ENCODE data around the gene PSENEN.
"Not testable (repeated sequence)": the region's sequence is repeated elsewhere in the genome, so short reads cannot be mapped to it uniquely, and the experiment has no call there.

The PSENEN gene

DNA sequence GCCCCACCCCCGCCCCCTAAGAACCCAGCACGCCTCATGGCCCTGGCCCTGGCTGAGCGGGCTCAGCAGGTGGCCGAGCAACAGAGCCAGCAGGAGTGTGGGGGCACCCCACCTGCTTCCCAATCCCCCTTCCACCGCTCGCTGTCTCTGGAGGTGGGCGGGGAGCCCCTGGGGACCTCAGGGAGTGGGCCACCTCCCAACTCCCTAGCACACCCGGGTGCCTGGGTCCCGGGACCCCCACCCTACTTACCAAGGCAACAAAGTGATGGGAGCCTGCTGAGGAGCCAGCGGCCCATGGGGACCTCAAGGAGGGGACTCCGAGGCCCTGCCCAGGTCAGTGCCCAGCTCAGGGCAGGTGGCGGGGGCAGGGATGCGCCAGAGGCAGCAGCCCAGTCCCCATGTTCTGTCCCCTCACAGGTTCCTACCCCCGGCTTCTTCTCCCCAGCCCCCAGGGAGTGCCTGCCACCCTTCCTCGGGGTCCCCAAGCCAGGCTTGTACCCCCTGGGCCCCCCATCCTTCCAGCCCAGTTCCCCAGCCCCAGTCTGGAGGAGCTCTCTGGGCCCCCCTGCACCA, 41.9 kb downstream of the PSENEN start:
- DNase-seq (ENCODE audit: low read depth in 1 of 2, low spot score in 1 of 2): no peak

DNA sequence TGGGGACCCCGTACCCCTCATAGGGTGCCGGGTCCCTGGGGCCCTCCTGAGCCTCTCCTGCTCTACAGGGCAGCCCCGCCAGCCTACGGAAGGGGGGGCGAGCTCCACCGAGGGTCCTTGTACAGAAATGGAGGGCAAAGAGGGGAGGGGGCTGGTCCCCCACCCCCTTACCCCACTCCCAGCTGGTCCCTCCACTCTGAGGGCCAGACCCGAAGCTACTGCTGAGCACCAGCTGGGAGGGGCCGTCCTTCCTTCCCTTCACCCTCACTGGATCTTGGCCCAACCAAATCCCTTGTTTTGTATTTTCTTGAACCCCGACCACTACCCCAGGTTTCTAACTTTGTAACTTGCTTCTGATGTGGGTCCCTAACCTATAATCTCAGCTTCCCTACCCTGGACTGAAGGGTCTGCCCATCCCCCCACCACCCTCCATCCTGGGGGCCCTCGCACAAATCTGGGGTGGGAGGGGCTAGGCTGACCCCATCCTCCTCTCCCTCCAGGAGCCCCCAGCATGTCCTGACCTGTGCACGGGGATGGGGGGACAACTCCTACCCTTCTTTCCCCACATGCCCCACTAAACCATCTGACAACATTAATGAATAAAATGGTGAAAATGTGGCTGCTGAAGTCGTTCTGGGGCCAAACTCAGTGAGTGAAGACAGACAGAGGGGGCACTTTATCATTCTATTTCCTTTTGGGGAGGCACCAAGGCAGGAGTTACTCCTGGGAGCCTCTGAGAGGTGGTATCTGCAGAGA, 42.9 kb downstream of the PSENEN start:
- DNase-seq (ENCODE audit: low read depth in 1 of 2, low spot score in 1 of 2): no peak

DNA sequence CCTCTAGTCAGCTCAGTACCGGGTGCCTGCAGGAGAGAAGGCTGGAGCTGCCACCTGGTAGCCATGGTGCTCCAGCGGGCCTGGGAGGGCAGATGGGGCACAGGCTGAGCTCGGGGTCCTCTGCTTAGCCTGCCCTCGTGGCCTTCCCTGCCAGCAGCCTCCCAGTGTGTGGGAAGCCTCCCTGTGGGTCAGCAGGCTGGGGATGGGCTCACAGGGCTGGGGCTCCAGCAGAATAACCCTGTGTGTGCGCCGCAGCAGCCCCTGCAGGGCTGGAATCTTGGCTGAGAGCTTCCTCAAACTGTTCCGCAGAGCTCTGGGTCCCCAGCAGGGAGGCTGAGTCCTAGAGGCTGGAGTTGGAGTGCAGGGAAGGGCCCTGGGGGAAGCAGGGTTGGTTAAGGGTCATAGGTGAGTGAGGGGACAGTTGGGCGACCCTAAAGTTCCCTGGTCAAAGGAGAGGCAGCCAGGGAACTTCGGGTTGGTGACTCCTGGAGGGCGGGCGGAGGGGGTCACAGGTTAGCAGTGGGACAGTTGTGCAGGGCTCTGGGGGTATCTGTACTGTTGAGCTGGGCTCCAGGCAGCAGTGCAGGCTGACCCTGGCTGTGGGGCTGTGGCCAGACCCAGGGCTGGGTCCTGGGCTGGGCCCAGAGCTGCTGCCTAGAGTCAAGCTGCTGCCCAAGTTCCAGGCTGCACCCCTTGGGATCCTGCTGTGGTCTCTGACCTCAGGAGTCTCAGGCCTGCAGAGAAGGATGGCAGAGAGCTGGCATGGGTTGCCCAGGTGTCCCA, 43.9 kb downstream of the PSENEN start:
- no peak for DNase-seq (ENCODE audit: low read depth in 1 of 2, low spot score in 1 of 2)

DNA sequence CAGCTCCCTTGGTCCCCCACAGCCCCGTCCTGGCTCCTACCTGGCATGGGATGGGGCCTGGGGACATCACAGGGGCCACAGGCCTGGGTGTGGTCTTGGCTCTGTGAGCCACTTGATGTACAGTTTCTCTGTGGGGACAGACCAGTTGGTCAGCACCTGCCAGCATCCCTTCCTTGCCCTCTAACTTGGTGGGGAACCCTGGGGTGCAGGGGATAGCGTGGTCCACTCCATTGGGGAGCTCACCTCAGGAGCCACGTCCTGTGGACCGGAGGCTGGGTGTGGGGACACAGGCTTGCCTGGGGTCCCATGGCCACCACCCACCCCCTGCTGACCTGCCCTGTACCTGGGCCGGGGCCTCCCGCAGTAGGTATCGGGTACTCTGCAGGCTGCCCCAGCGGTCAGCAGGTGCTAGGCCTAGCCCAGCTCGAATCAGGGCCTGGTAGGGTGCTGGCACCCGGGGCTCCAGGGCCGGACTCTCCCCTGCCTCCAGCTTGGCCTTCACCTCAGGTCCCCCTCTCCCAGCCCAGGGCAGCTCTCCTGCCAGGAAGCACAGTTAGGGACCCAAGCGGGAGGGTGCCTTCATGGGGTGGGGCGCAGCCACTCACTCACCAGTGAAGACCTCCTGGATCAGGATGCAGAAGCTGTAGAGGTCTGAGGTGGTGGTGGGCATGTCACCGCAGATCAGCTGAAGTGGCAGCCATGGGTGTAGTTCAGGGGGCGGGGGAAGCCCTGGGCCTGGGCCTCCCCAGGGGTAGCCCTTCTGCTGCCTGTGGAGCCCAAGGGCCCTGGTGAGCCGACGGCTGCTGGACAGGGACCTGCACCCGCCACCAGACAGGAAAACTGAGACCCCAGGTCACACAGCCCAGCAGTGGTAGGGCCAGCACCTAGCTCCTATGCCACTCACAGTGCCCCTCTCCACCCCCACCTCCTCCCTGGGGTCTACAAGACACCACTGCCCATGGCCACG, 44.8 kb downstream of the PSENEN start:
- DNase-seq (ENCODE audit: low read depth in 1 of 2, low spot score in 1 of 2): no peak

DNA sequence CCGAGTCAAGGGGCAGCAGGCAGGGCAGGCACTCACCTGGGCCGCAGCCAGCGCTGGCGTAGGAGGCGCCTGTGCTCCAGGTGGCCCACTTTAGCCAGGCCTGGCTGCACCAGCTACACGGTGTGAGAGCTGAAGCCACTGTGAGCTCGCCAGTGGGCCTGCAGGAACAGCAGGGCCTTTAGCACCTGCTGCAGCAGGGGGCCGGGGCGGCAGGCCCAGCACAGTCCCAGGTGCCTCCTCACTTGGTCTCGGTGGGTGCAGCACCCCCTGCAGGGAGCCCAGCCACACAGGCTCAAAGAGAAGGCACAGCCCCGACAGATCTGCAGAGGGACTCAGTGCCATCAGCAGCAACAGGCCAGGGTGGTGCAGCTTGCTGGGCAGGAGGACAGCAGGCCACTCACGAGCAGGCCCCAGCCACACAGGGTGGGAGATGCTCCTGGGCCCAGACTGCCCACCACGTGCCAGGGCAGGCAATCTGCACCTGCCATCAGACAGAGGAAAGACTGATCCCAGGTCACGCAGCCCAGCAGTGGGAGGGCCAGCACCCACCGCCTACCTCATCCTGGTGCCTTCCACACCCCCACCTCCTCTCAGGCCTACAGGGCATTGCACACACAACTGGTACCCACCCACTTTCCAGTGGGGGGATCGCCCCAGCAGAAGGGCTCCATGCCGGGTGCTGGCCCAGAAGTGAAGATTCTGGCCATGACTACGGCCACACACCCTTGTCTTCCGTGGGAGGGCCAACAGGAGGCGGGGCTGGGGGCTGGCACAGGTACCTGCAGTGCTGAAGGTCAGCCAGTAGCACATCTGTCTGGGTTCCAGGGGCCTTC, 45.7 kb downstream of the PSENEN start:
- no peak for DNase-seq (ENCODE audit: low read depth in 1 of 2, low spot score in 1 of 2)

DNA sequence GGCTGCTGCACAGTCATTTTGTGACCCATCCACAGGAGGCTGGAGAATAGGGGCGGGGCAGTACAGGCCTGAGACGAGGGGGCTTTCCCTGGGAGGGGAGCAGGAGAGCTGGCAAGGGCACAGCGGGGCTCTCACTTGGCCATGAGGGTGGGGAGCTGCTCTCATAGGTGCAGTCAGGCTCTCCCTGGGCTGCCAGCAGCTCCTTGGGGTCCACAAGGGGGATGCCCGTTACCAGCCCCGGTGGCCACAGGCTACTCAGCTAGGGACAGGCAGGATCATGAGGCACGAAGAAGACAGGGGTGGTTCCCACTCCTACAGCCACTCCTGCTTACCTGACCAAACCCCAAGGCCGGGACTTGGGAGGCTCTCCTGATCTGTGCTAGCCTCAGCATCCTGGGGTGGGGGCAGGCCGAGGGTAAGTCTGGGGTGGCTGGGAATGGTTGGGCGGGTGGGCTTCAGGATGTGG, 46.4 kb downstream of the PSENEN start:
- no peak for DNase-seq (ENCODE audit: low read depth in 1 of 2, low spot score in 1 of 2)

DNA sequence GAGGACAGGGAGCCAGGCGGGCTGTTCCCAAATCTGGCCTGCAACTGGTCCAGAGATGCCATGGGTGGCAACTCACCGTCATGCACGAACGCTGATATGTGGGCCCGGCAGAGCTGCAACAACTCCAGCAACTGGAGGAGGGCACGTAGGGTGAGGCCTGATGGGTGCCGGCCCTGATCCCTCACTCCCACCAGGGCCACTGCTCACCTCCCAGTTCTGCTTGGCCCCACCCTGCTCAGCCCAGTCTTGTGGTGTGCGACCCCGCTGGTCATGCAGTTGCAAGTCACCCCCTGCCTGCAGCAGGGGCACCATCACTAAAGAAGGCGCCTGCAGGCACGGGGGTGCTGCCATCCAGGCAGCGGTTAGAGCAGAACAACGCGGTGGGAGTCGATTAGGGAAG, 46.9 kb downstream of the PSENEN start:
- no peak for DNase-seq (ENCODE audit: low read depth in 1 of 2, low spot score in 1 of 2)

DNA sequence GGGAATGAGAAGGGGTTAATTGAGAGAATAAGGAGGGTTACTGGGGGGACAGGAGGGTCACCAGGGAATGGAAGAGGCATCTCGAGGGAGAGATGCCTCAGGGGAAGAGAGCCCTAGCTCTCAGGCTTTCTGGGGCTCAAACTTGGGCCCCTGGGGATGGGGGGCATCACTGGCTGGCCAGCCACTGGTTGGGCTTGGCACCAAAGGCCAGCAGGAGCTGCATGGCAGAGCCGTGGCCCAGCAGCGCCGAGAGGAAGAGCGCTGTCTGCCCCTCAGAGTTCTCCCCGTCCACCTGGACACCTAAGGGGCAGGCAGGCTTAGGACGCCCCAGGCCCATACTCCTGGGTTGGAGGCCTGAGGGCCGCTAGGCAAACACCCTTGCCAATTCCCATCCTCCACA, 47.4 kb downstream of the PSENEN start:
- no peak for DNase-seq (ENCODE audit: low read depth in 1 of 2, low spot score in 1 of 2)

DNA sequence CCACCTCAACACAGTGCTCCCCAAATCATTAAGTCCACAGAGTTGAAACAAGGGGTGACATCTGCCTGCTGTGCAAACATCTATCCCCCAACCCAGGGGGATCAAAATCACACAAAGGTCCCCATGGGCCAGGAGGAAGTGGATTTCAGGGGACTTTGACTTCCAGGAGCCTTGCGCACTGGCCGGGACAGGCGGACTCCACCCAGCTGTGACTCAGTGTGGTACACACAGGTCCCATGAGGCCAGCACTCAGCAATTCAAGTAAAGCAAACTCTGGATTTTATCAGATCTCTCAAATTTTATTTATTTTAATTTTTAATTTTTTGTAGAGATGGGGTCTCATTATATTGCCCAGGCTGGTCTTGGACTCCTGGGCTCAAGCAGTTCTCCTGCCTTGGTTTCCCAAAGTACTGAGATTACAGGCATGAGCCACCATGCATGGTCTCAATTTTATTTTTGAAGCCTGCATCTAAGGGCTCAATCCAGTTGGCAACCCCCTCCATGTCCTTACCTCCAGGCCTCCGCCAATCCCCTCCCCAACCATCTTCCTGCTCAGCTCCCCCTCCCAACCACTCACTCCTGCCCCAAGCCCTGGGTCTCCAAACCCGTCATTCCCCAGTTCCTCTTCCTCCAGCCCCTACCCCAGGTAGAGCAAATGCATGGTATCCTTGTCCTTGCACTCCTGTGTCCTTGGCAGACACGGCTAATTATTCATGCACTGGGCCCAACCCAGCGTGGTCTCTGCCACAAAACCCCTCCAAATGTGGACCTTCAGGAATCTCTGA, 48.1 kb downstream of the PSENEN start:
- no peak for DNase-seq (ENCODE audit: low read depth in 1 of 2, low spot score in 1 of 2)

DNA sequence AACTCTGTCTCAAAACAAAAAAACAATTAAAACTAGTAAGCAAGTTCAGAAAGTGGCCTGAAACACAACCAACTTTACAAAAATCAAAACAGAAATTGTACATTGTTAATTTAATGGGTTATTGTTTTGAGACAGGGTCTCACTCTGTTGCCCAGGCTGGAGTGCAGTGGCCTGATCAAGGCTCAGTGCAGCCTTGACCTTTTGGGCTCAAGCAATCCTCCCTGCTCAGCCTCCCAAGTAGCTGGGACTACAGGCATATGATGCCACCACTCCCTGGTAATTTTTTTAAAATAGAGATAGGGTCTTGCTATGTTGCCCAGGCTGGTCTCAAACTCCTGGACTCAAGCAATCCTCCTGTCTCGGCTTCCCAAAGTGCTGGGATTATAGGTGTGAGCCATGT, 50.1 kb downstream of the PSENEN start:
- not testable (repeated sequence) for DNase-seq (ENCODE audit: low read depth in 1 of 2, low spot score in 1 of 2)

Data from activated T-helper 1 cell treated with anti-CD3 and anti-CD28 coated beads, Interleukin-2, amount 50 U/mL, for 16 hours (primary cell).